Fibroblast of villous mesenchyme (primary cell): ENCODE results near the gene ZNF496. TPM values are rescaled to one million over a fixed set of nuclear protein-coding genes. Genes with fewer than 3 reads are reported as not detected.

Experiments
- DNase-seq: peaks from one replicate; pipeline ENCODE4 v3.0.0-alpha.2; 2010; ENCODE audit warnings: low read depth
- H3K4me3 ChIP-seq: 2 replicates; pipeline ENCODE4 v1.5.1; 2011; ENCODE audit warnings: low read depth, mild to moderate bottlenecking, low read length
- total RNA-seq: library from RNA; depleted of rRNA; stranded (reverse); fragments of >200 nt; gene quantifications from 2 replicates; pipeline ENCODE4 v1.2.3, GENCODE V29; 2012
- TF ChIP-seq, protein P1 (sequence below): IDR thresholded peaks from 2 replicates; pipeline ENCODE4 v1.5.1; 2012; ENCODE audit warnings: low read depth, mild to moderate bottlenecking, low read length; ENCODE audit not compliant: insufficient read depth

The ZNF496 gene
- total RNA-seq, 1 donor, result 19.4 TPM

DNA sequence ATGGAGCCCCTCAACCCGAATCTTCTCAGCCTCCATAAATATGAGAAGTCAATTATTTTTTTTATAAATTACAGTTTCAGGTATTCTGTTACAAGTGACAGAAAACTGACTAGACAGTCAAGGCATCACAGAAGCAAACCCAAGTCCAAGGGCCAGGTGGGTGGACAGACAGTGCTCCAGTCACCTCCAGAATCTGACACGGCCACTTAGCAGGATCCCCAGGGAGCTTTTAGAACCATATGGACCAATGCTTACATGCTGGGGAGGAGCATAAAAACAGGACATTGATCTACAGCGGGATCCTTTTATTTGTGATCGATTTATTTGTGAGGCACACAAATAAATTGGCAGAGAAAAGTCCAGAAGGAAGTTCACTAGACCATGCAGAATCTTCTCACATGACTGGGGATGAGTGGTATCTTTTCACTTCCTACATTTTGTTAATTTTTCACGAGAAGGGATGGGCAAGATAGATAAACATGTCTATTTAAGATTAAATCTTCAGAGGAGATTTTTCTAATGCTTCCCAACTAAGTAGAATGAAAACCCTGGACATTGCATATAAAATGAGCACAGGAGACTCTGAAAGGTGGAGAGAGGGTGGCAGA lies 15.0 kb downstream of the ZNF496 start:
- no peak overlapping the region for H3K4me3 ChIP-seq
- DNase-seq, result no peak
- TF ChIP-seq, protein P1, sequence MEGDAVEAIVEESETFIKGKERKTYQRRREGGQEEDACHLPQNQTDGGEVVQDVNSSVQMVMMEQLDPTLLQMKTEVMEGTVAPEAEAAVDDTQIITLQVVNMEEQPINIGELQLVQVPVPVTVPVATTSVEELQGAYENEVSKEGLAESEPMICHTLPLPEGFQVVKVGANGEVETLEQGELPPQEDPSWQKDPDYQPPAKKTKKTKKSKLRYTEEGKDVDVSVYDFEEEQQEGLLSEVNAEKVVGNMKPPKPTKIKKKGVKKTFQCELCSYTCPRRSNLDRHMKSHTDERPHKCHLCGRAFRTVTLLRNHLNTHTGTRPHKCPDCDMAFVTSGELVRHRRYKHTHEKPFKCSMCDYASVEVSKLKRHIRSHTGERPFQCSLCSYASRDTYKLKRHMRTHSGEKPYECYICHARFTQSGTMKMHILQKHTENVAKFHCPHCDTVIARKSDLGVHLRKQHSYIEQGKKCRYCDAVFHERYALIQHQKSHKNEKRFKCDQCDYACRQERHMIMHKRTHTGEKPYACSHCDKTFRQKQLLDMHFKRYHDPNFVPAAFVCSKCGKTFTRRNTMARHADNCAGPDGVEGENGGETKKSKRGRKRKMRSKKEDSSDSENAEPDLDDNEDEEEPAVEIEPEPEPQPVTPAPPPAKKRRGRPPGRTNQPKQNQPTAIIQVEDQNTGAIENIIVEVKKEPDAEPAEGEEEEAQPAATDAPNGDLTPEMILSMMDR, result no peak

DNA sequence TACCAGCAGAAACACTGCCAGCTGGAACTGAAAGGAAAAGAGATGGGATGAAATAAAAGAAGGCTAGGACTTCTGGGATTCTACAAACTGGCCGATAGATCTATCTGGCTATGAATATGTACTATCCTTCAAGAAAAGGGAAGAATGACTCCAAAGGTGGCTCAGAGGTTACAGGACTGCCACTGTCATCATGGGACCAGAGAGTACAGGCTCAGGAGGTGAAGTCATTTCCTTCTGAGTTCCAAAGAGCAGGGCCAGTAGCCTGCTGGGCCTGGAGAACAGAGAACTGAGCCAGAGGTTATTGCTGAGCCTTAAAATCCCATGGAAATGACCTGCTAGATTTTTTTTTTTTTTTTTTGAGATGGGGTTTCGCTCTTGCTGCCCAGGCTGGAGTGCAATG lies 27.6 kb downstream of the ZNF496 start:
- TF ChIP-seq, protein P1, result no peak
- DNase-seq, result no peak
- H3K4me3 ChIP-seq, result no peak overlapping the region

DNA sequence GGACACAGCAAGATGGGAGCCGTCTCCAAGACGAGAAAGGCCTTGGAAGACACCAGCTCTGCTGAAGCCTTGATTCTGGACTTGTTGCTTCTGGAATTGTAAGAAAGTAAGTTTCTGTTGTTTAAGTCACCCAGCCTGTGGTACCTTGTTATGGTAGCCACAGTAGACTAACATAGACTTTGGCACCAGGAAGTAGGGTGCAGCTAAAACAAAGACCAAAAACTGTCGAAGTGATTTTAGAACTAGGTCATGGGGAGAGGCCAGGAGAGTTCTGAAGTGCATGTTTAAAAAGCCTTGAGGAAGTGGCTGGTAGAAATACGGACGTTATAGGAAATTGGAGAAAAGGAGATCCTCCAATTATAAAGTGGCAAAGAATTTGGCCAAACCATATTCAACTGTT lies 28.5 kb downstream of the ZNF496 start:
- no peak overlapping the region for H3K4me3 ChIP-seq
- TF ChIP-seq, protein P1, result no peak
- DNase-seq, result no peak

DNA sequence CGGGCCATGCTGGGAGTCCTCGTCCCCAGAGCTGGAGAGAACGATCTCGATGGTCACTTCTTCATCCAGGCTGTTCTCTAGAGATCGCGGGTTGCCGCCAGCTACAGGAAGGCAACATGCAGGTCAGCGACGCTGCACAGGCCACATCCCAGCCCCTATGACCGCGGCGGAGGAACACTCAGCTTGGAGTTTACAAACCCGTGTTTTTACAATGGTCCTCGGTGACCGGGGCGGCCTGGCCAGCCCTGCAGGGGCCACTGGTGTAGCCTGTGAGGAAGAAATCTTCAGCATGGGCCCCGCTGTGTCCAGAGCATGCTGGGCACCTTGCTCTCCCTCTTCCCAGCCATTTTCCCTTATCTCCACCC lies 30.5 kb downstream of the ZNF496 start:
- TF ChIP-seq, protein P1, result no peak
- H3K4me3 ChIP-seq, result no peak overlapping the region

DNA sequence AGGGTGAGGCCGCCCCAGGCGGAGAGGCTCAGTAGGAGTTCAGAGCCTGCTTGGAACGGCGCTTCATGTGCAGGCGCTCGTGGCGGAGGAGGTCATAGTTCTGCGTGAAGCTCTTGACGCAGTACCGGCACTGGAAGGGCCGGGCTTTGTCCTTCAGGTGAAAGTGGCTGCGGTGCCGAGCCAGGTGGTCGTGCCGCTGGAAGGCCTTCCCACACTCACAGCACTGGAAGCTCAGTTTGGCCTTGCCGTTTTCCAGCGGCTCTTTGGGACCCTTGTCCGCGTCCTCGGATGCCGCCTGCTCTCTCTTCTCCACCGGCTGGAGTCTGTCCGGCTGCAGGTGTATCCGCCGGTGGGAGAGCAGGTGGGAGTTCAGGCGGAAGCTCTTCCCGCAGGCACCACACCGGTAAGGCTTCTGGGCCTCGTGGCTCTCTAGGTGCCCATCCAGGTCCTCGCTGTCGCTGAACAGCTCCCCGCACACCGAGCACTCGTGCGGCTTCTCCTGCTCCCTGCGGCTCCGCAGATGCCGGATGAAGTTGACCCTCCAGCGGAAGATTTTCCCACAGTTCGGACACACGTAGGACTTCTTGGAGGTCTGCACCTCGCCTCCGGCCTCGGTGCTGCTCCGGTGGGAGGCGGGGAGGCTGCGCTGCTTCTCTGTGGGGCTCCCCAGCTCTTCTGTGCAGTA lies 31.0 kb downstream of the ZNF496 start:
- TF ChIP-seq, protein P1, result no peak
- no peak for DNase-seq
- no peak overlapping the region for H3K4me3 ChIP-seq

More for the DNA sequence above, 30.5 kb downstream of the ZNF496 start:
- no peak for DNase-seq

DNA sequence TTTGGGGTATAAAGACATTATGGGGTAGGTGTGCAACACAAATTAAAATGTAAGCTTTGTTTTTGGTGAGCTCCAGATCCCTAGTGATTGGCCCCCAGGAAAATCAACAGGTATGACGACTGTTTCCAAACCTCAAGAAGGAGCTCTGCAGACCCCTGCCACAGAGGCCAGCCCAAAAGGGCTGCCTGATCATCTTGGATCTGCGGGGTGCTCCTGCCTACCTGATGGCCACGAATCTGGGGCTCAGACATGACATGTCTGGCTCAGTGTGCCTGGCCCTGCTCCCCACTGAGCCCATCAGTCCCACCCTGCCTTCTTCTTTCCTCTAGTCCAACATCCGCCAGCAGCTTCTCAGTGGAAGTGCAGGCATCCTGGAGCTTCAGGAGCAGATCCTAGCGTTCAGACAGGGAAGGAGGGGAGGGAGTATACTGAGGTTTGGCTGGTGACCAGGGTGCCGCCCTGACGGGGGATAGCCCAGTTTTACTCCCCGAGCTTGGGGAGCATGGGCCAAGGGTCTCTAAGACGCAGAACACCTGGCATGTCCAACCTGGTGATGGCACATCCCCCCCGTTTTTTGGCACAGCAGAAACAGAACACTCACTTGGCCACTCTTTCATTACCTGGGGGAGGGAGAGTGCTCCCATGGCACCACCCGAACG lies 31.8 kb downstream of the ZNF496 start:
- TF ChIP-seq, protein P1, result no peak
- no peak for DNase-seq
- no peak overlapping the region for H3K4me3 ChIP-seq
